GM12878 (cell line): ENCODE results near the gene ZNF511. TPM values are rescaled to one million over a fixed set of nuclear protein-coding genes. Genes with fewer than 3 reads are reported as not detected.

Experiments used
- ATAC-seq: fragments of 200-7000 bp; cut with Tn5 transposase; 3 replicates; pipeline ENCODE4 v1.9.1; 2020; ENCODE audit warnings: mild to moderate bottlenecking, moderate library complexity
- BruUV-seq: library from RNA; stranded (reverse); fragments of 400-500 nt; replicated peaks from 2 replicates; lab custom pipeline; 2021; lab: Mats Ljungman, UMichigan
- CTCF ChIA-PET: fragments of 300-600 bp; sonication (Branson Sonifier 250); formaldehyde crosslinking; extraction: SDS; loops from one replicate; lab custom pipeline; 2021; ENCODE audit warnings: inconsistent platforms; lab: Yijun Ruan, JAX
- POLR2A ChIA-PET: fragments of 350-600 bp; formaldehyde crosslinking; extraction: SDS; loops from one replicate; lab custom pipeline; 2021; ENCODE audit warnings: inconsistent platforms; lab: Charles Lee
- RAD21 ChIA-PET: fragments of 300-600 bp; sonication (Branson Sonifier 250); formaldehyde crosslinking; loops from one replicate; lab custom pipeline; 2023; ENCODE audit warnings: antibody characterized with exemption; ENCODE audit not compliant: unreplicated experiment; lab: Charles Lee
- SMC1A ChIA-PET: fragments of 300-600 bp; sonication (Branson Sonifier 250); formaldehyde crosslinking; loops from one replicate; lab custom pipeline; 2023; ENCODE audit not compliant: unreplicated experiment, uncharacterized antibody; lab: Charles Lee
- DNase-seq: peaks from one replicate; pipeline ENCODE4 v3.0.0-alpha.2; 2011; ENCODE audit warnings: low read depth, low spot score
- FAIRE-seq: peaks from 3 replicates; lab custom pipeline; 2011; peaks lifted over from hg19 to GRCh38; lab: Jason Lieb, UNC
- H2AFZ ChIP-seq: 2 replicates; pipeline ENCODE4 v1.6.0; 2011; ENCODE audit warnings: low read depth, low read length, control low read depth; ENCODE audit not compliant: control insufficient read depth
- H3K27ac ChIP-seq: 2 replicates; pipeline ENCODE4 v1.5.1; 2011; ENCODE audit warnings: control low read depth; ENCODE audit not compliant: control insufficient read depth, insufficient read depth
- H3K27me3 ChIP-seq, 2 experiments: replicated peaks in 1 of 2; 2 replicates each; pipeline versions ENCODE4 v1.6.0 to v1.6.1; 2011; ENCODE audit warnings: low read length in 1 of 2; ENCODE audit not compliant: control insufficient read depth in 2 of 2, insufficient read depth in 2 of 2
- H3K36me3 ChIP-seq, 2 experiments: 2 replicates each; pipeline ENCODE4 v1.5.1; 2011; ENCODE audit warnings: low read length in 1 of 2; ENCODE audit not compliant: control insufficient read depth in 2 of 2, insufficient read depth in 2 of 2
- H3K4me1 ChIP-seq: 2 replicates; pipeline ENCODE4 v1.6.1; 2011; ENCODE audit warnings: mild to moderate bottlenecking, low read length, moderate library complexity, mixed read lengths; ENCODE audit not compliant: control insufficient read depth, insufficient read depth
- H3K4me2 ChIP-seq: 2 replicates; pipeline ENCODE4 v1.6.0; 2011; ENCODE audit warnings: control low read depth; ENCODE audit not compliant: control insufficient read depth, insufficient read depth
- H3K4me3 ChIP-seq: fragments of 200-600 bp; sonication (generic); 2 replicates; pipeline ENCODE4 v1.5.1; 2016
- H3K79me2 ChIP-seq: 2 replicates; pipeline ENCODE4 v1.6.0; 2011; ENCODE audit warnings: low read length; ENCODE audit not compliant: control insufficient read depth, insufficient read depth
- H3K9ac ChIP-seq: 2 replicates; pipeline ENCODE4 v1.8.0; 2011; ENCODE audit warnings: low read length, control low read depth, mixed read lengths; ENCODE audit not compliant: control insufficient read depth, insufficient read depth
- H3K9me3 ChIP-seq: replicated peaks from 3 replicates; pipeline ENCODE4 v1.5.1; 2011; ENCODE audit warnings: mild to moderate bottlenecking, low read length; ENCODE audit not compliant: control insufficient read depth, insufficient read depth
- H4K20me1 ChIP-seq: 2 replicates; pipeline ENCODE4 v1.6.0; 2011; ENCODE audit not compliant: control insufficient read depth, insufficient read depth
- BMI1 ChIP-seq: fragments of 450-650 bp; IDR thresholded peaks from 2 replicates; pipeline ENCODE4 v1.6.1; 2016; ENCODE audit warnings: mild to moderate bottlenecking, moderate library complexity, borderline replicate concordance
- CEBPB ChIP-seq, 2 experiments: fragments of 150-350 bp in 1 of 2; IDR thresholded peaks; 2 replicates each; pipeline ENCODE4 v1.6.1; 2012 to 2014; ENCODE audit warnings: low read depth in 2 of 2, low read length in 2 of 2, borderline replicate concordance in 1 of 2, inconsistent platforms in 1 of 2
- CHD1 ChIP-seq: IDR thresholded peaks from 2 replicates; pipeline ENCODE4 v1.6.1; 2012; ENCODE audit warnings: low read depth, low read length, improper control_type of control experiment
- E2F4 ChIP-seq: IDR thresholded peaks from 2 replicates; pipeline ENCODE4 v1.6.1; 2012; ENCODE audit warnings: low read depth, low read length, improper control_type of control experiment
- EGR1 ChIP-seq, 2 experiments: IDR thresholded peaks; 1 replicate in 1 of 2; 2 replicates in 1 of 2; pipeline ENCODE4 v1.6.1; 2011 to 2012; ENCODE audit warnings: low read depth in 2 of 2, low read length in 2 of 2, borderline replicate concordance in 1 of 2, mild to moderate bottlenecking in 1 of 2, moderate library complexity in 1 of 2
- PRDM15 ChIP-seq: fragments of 450-650 bp; formaldehyde crosslinking; IDR thresholded peaks from 2 replicates; pipeline ENCODE4 v1.4.0; 2020; ENCODE audit warnings: mild to moderate bottlenecking, moderate library complexity
- RUNX3 ChIP-seq: IDR thresholded peaks from 2 replicates; pipeline ENCODE4 v1.6.1; 2012; ENCODE audit warnings: low read length, inconsistent platforms
- ZNF384 ChIP-seq: IDR thresholded peaks from 2 replicates; pipeline ENCODE4 v1.6.1; 2012; ENCODE audit warnings: low read depth, mild to moderate bottlenecking, low read length, improper control_type of control experiment, borderline replicate concordance
- WGBS: methylation state at CpG from one replicate; pipeline ENCODE4 v1.1.6; 2016; ENCODE audit warnings: low lambda C conversion rate; ENCODE audit not compliant: insufficient replicate concordance, insufficient coverage; ENCODE audit errors: missing lambda C conversion rate; 5-methylcytosine and 5-hydroxymethylcytosine counted together
- in situ Hi-C: fragments of 300-500 bp; cut with MboI; formaldehyde crosslinking; loops from 9 replicates; pipeline ENCODE4 v1.14.3; 2018; ENCODE audit warnings: mixed read lengths
- intact Hi-C: fragments of 100-400 bp; cut with micrococcal nuclease; formaldehyde crosslinking; loops from one replicate; pipeline ENCODE4 v1.14.2; 2022; ENCODE audit not compliant: unreplicated experiment
- polyA plus RNA-seq, 11 experiments: library from polyadenylated mRNA; depleted of rRNA in 4 of 11; unstranded in 6 of 11; stranded (reverse) in 5 of 11; fragments of >200 nt; fragmentation: Nextera tagmentation in 4 of 11; fragmentation: Illumina TruSeq in 1 of 11; extraction: Ambion mirVana in 4 of 11; extraction: Trizol in 1 of 11; gene quantifications; 1 replicate in 1 of 11; 2 replicates in 10 of 11; pipeline versions ENCODE4 v1.2.1 to v1.2.3, GENCODE V29; 2011 to 2016; ENCODE audit warnings: inconsistent platforms in 2 of 11, missing spikeins in 2 of 11, low read depth in 1 of 11
- total RNA-seq, 4 experiments: library from RNA; depleted of rRNA in 3 of 4; stranded (reverse); fragments of >200 nt in 3 of 4; fragmentation: Illumina TruSeq in 1 of 4; extraction: Trizol in 1 of 4; gene quantifications; 2 replicates each; pipeline versions ENCODE4 v1.2.1 to v1.2.3, GENCODE V29; 2013 to 2021
- TF ChIP-seq, protein P1 (sequence below): fragments of 450-650 bp; IDR thresholded peaks from 2 replicates; pipeline ENCODE4 v1.6.1; 2016; ENCODE audit warnings: mild to moderate bottlenecking, moderate library complexity, borderline replicate concordance
- TF ChIP-seq, protein P2 (sequence below): fragments of 450-650 bp; IDR thresholded peaks from 2 replicates; pipeline ENCODE4 v1.6.1; 2018; ENCODE audit warnings: mild to moderate bottlenecking, low read depth, moderate library complexity; ENCODE audit not compliant: partially characterized antibody

Gene ZNF511
- total and polyA plus RNA-seq, 10 of the 15 experiments (the other 5 are each of a cell fraction or from before 2014, with no cell fraction given): 0.58 to 110 (median 32.0) TPM

DNA sequence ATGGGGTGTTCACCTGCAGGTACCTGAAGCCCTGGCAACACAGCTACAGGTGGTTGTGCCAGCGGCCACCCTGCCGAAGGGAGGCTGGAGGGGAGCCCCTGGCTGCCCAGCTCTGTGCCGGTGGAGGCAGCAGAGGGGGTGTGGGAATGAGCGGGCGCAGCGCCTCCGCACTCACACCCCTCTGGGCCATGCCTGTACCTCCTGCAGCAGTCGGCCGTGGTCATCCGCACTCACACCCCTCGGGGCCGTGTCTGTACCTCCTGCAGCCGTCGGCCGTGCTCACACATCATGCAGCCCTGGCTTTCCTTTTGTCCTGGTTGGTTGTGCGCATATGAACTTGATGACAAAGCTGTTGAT lies 1.7 kb downstream of the ZNF511 start (continued):
- TF ChIP-seq PRDM15 (CRISPR knock-in tag): no peak
- TF ChIP-seq E2F4: no peak

GRCh38 chr10:133310789-133311188 lies 2.1 kb downstream of the ZNF511 start:
- Histone ChIP-seq H3K4me3 (no peak overlapping the region), H2AFZ (no peak overlapping the region), H3K4me1 (peaks cover 15% of the 10 kb centered on the region), H3K36me3 (peaks cover 0 to 4% of the 10 kb centered on the region in 2 experiments; a peak in 3 of 4 replicates), H3K4me2 (no peak overlapping the region), H3K9me3 (no peaks in the 10 kb centered on the region), H3K27me3 (no peaks in the 10 kb centered on the region), H3K9ac (no peak overlapping the region), H3K27ac (no peak overlapping the region), H3K79me2 (peaks cover 26% of the 10 kb centered on the region), H4K20me1 (no peaks in the 10 kb centered on the region)
- DNase-seq (no peak), ATAC-seq (no peak), FAIRE-seq (no peak)
- 97% methylated on average over 8 of the region's 8 CpGs for WGBS
- ChIA-PET SMC1A (no interaction called here), POLR2A (no interaction called here), RAD21 (no interaction called here), CTCF (interaction anchor here (1.5 kb wide), 1 partner anchor 10 kb away, joined by 3 read pairs; no protein-coding TSS in a partner anchor)
- in situ Hi-C loops (no loop called here), intact Hi-C loops (no loop called here)
- no TSS peak for BruUV-seq
- TF ChIP-seq EGR1 (IDR thresholded peaks at IDR 0.05; ENCODE audit: borderline replicate concordance in 1 of 2, low read depth in 2 of 2, low read length in 2 of 2): no peak
- TF ChIP-seq RUNX3: no peak
- TF ChIP-seq, protein P1, sequence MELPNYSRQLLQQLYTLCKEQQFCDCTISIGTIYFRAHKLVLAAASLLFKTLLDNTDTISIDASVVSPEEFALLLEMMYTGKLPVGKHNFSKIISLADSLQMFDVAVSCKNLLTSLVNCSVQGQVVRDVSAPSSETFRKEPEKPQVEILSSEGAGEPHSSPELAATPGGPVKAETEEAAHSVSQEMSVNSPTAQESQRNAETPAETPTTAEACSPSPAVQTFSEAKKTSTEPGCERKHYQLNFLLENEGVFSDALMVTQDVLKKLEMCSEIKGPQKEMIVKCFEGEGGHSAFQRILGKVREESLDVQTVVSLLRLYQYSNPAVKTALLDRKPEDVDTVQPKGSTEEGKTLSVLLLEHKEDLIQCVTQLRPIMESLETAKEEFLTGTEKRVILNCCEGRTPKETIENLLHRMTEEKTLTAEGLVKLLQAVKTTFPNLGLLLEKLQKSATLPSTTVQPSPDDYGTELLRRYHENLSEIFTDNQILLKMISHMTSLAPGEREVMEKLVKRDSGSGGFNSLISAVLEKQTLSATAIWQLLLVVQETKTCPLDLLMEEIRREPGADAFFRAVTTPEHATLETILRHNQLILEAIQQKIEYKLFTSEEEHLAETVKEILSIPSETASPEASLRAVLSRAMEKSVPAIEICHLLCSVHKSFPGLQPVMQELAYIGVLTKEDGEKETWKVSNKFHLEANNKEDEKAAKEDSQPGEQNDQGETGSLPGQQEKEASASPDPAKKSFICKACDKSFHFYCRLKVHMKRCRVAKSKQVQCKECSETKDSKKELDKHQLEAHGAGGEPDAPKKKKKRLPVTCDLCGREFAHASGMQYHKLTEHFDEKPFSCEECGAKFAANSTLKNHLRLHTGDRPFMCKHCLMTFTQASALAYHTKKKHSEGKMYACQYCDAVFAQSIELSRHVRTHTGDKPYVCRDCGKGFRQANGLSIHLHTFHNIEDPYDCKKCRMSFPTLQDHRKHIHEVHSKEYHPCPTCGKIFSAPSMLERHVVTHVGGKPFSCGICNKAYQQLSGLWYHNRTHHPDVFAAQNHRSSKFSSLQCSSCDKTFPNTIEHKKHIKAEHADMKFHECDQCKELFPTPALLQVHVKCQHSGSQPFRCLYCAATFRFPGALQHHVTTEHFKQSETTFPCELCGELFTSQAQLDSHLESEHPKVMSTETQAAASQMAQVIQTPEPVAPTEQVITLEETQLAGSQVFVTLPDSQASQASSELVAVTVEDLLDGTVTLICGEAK: no peak
- no peak for TF ChIP-seq CEBPB (IDR thresholded peaks at IDR 0.05; ENCODE audit: borderline replicate concordance in 1 of 2, low read depth in 2 of 2, low read length in 2 of 2)
- TF ChIP-seq, protein P2, sequence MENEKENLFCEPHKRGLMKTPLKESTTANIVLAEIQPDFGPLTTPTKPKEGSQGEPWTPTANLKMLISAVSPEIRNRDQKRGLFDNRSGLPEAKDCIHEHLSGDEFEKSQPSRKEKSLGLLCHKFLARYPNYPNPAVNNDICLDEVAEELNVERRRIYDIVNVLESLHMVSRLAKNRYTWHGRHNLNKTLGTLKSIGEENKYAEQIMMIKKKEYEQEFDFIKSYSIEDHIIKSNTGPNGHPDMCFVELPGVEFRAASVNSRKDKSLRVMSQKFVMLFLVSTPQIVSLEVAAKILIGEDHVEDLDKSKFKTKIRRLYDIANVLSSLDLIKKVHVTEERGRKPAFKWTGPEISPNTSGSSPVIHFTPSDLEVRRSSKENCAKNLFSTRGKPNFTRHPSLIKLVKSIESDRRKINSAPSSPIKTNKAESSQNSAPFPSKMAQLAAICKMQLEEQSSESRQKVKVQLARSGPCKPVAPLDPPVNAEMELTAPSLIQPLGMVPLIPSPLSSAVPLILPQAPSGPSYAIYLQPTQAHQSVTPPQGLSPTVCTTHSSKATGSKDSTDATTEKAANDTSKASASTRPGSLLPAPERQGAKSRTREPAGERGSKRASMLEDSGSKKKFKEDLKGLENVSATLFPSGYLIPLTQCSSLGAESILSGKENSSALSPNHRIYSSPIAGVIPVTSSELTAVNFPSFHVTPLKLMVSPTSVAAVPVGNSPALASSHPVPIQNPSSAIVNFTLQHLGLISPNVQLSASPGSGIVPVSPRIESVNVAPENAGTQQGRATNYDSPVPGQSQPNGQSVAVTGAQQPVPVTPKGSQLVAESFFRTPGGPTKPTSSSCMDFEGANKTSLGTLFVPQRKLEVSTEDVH: no peak
- no peak for TF ChIP-seq CHD1
- no peak for TF ChIP-seq ZNF384
- no peak for TF ChIP-seq BMI1
